H1 (cell line): ENCODE measurements around the gene TGM5. TPM values are rescaled to one million over a fixed set of nuclear protein-coding genes. Genes with fewer than 3 reads are reported as not detected.

Experiments used
- CTCF ChIA-PET: fragments of 300-600 bp; sonication (Branson Sonifier 250); formaldehyde crosslinking; loops from one replicate; lab custom pipeline; 2021; ENCODE audit not compliant: partially characterized antibody; lab: Charles Lee
- POLR2A ChIA-PET: fragments of 300-600 bp; sonication (Branson Sonifier 250); formaldehyde crosslinking; loops from one replicate; lab custom pipeline; 2021; ENCODE audit warnings: inconsistent platforms; ENCODE audit not compliant: partially characterized antibody; lab: Charles Lee
- DNase-seq, 2 experiments: peaks; one replicate each; pipeline versions ENCODE4 v3.0.0 to v3.0.0-alpha.2; 2010 to 2022; ENCODE audit warnings: low spot score in 2 of 2, low read depth in 1 of 2, mixed read lengths in 1 of 2
- FAIRE-seq: peaks from 2 replicates; lab custom pipeline; 2011; peaks lifted over from hg19 to GRCh38; lab: Jason Lieb, UNC
- H2AFZ ChIP-seq: 2 replicates; pipeline ENCODE4 v1.8.1; 2012; ENCODE audit warnings: low read length, inconsistent platforms
- H2AK5ac ChIP-seq: 2 replicates; pipeline ENCODE4 v1.6.1; 2013; ENCODE audit warnings: low read depth, low read length
- H2BK120ac ChIP-seq: replicated peaks from 2 replicates; pipeline ENCODE3; 2013; ENCODE audit warnings: low read depth, low read length, inconsistent platforms
- H2BK12ac ChIP-seq: 2 replicates; pipeline ENCODE4 v1.6.1; 2013; ENCODE audit warnings: low read depth, low read length
- H2BK15ac ChIP-seq: 2 replicates; pipeline ENCODE4 v1.6.1; 2013; ENCODE audit warnings: low read length
- H2BK20ac ChIP-seq: 2 replicates; pipeline ENCODE4 v1.6.1; 2013; ENCODE audit warnings: low read length
- H2BK5ac ChIP-seq: 2 replicates; pipeline ENCODE4 v1.6.1; 2013; ENCODE audit warnings: low read depth, low read length
- H3K14ac ChIP-seq: 2 replicates; pipeline ENCODE4 v1.6.1; 2013; ENCODE audit warnings: inconsistent platforms; ENCODE audit not compliant: insufficient read length
- H3K18ac ChIP-seq: 2 replicates; pipeline ENCODE4 v1.6.1; 2013; ENCODE audit warnings: low read length; ENCODE audit errors: extremely low read depth
- H3K23ac ChIP-seq: 2 replicates; pipeline ENCODE4 v1.6.1; 2013; ENCODE audit warnings: inconsistent platforms; ENCODE audit not compliant: insufficient read length
- H3K23me2 ChIP-seq: 2 replicates; pipeline ENCODE4 v1.6.1; 2013; ENCODE audit warnings: low read depth, low read length
- H3K27ac ChIP-seq: 2 replicates; pipeline ENCODE4 v1.6.1; 2011; ENCODE audit warnings: low read depth, low read length, inconsistent platforms
- H3K27me3 ChIP-seq, 4 experiments: replicated peaks in 1 of 4; 1 replicate in 1 of 4; 2 replicates in 3 of 4; pipeline versions ENCODE4 v1.6.1 to v1.8.1; 2011 to 2013; ENCODE audit warnings: low read length in 3 of 4, mild to moderate bottlenecking in 3 of 4, inconsistent platforms in 2 of 4, mixed read lengths in 2 of 4, moderate library complexity in 1 of 4; ENCODE audit not compliant: control insufficient read depth in 3 of 4, insufficient read depth in 3 of 4; ENCODE audit errors: extremely low read depth in 1 of 4
- H3K36me3 ChIP-seq, 4 experiments: 2 replicates each; pipeline versions ENCODE4 v1.6.1 to v1.8.1; 2011 to 2013; ENCODE audit warnings: mild to moderate bottlenecking in 4 of 4, low read length in 3 of 4, moderate library complexity in 2 of 4, control low read depth in 1 of 4, inconsistent platforms in 1 of 4; ENCODE audit not compliant: insufficient read depth in 4 of 4, control insufficient read depth in 2 of 4
- H3K4ac ChIP-seq: replicated peaks from 2 replicates; pipeline ENCODE3; 2013; ENCODE audit warnings: low read length, low read depth, mixed read lengths, inconsistent platforms; ENCODE audit not compliant: insufficient read length
- H3K4me1 ChIP-seq, 4 experiments: replicated peaks in 1 of 4; 1 replicate in 1 of 4; 2 replicates in 3 of 4; pipeline versions ENCODE4 v1.6.1 to v1.8.1; 2011 to 2013; ENCODE audit warnings: low read length in 3 of 4, inconsistent platforms in 2 of 4, mixed read lengths in 1 of 4; ENCODE audit not compliant: insufficient read depth in 4 of 4, control insufficient read depth in 3 of 4
- H3K4me2 ChIP-seq, 2 experiments: 2 replicates each; pipeline versions ENCODE4 v1.6.1 to v1.8.1; 2011 to 2013; ENCODE audit warnings: low read depth in 2 of 2, low read length in 2 of 2, control low read depth in 1 of 2, inconsistent platforms in 1 of 2, mild to moderate bottlenecking in 1 of 2; ENCODE audit not compliant: insufficient read depth in 1 of 2
- H3K4me3 ChIP-seq, 4 experiments: fragments of 200-600, 300-600 bp in 1 of 4; sonication (generic), shearing (Covaris generic), sonication (Bioruptor Twin) in 1 of 4; 2 replicates each; pipeline versions ENCODE4 v1.5.1 to v1.8.1; 2011 to 2016; ENCODE audit warnings: low read length in 4 of 4, low read depth in 3 of 4, control low read depth in 2 of 4, inconsistent platforms in 2 of 4, mild to moderate bottlenecking in 2 of 4, mixed read lengths in 1 of 4, moderate library complexity in 1 of 4; ENCODE audit not compliant: insufficient read depth in 2 of 4; ENCODE audit errors: extremely low read depth in 1 of 4
- H3K56ac ChIP-seq: replicated peaks from 2 replicates; pipeline ENCODE3; 2013; ENCODE audit warnings: low read depth, mild to moderate bottlenecking, mixed read lengths, low read length, inconsistent platforms; ENCODE audit not compliant: insufficient read length
- H3K79me1 ChIP-seq: 2 replicates; pipeline ENCODE4 v1.6.1; 2013; ENCODE audit warnings: low read depth, low read length, control low read depth
- H3K79me2 ChIP-seq, 2 experiments: 2 replicates each; pipeline versions ENCODE4 v1.6.1 to v1.8.1; 2012 to 2013; ENCODE audit warnings: low read length in 2 of 2, mild to moderate bottlenecking in 2 of 2, inconsistent platforms in 1 of 2; ENCODE audit not compliant: insufficient read depth in 2 of 2, control insufficient read depth in 1 of 2
- H3K9ac ChIP-seq, 4 experiments: replicated peaks in 1 of 4; 1 replicate in 1 of 4; 2 replicates in 3 of 4; pipeline versions ENCODE4 v1.6.1 to v1.8.1; 2011 to 2013; ENCODE audit warnings: low read depth in 3 of 4, low read length in 3 of 4, control low read depth in 2 of 4, mild to moderate bottlenecking in 2 of 4, moderate library complexity in 2 of 4, inconsistent platforms in 1 of 4; ENCODE audit errors: extremely low read depth in 1 of 4
- H3K9me3 ChIP-seq, 2 experiments: 2 replicates each; pipeline versions ENCODE4 v1.6.1 to v1.8.1; 2012 to 2013; ENCODE audit warnings: mild to moderate bottlenecking in 2 of 2, moderate library complexity in 2 of 2, control low read depth in 1 of 2, inconsistent platforms in 1 of 2, low read depth in 1 of 2, low read length in 1 of 2, mixed read lengths in 1 of 2; ENCODE audit not compliant: insufficient read depth in 2 of 2
- H4K20me1 ChIP-seq, 2 experiments: replicated peaks in 1 of 2; 2 replicates each; pipeline versions ENCODE3 to v1.8.1; 2011 to 2013; ENCODE audit warnings: inconsistent platforms in 2 of 2, low read length in 2 of 2, mild to moderate bottlenecking in 1 of 2; ENCODE audit not compliant: insufficient read depth in 2 of 2, control insufficient read depth in 1 of 2
- H4K5ac ChIP-seq: 2 replicates; pipeline ENCODE4 v1.6.1; 2013; ENCODE audit warnings: low read length, low read depth, mixed read lengths, inconsistent platforms; ENCODE audit not compliant: insufficient read length
- H4K8ac ChIP-seq: 2 replicates; pipeline ENCODE4 v1.8.0; 2013; ENCODE audit warnings: mild to moderate bottlenecking, moderate library complexity, low read length, inconsistent platforms; ENCODE audit not compliant: insufficient read depth; ENCODE audit errors: extremely low read depth
- H4K91ac ChIP-seq: replicated peaks from 2 replicates; pipeline ENCODE3; 2013; ENCODE audit warnings: low read length, mixed read lengths, inconsistent platforms; ENCODE audit not compliant: insufficient read length
- SP2 ChIP-seq: IDR thresholded peaks from 2 replicates; pipeline ENCODE4 v1.6.1; 2012; ENCODE audit warnings: mild to moderate bottlenecking, low read length, inconsistent platforms
- TBP ChIP-seq: IDR thresholded peaks from 2 replicates; pipeline ENCODE4 v1.6.1; 2011; ENCODE audit warnings: low read depth, low read length, improper control_type of control experiment
- YY1 ChIP-seq: IDR thresholded peaks from 2 replicates; pipeline ENCODE4 v1.6.1; 2011; ENCODE audit warnings: low read depth, mild to moderate bottlenecking, low read length
- WGBS, 2 experiments: shearing (Covaris generic) in 1 of 2; methylation state at CpG; one replicate each; pipeline versions ENCODE4 v1.1.6 to v1.1.7; 2013 to 2015; ENCODE audit warnings: low lambda C conversion rate in 2 of 2, mixed read lengths in 2 of 2, inconsistent platforms in 1 of 2, low coverage in 1 of 2, missing lambda C conversion rate in 1 of 2; ENCODE audit not compliant: insufficient replicate concordance in 2 of 2, insufficient coverage in 1 of 2, insufficient read length in 1 of 2; ENCODE audit errors: extremely low coverage in 1 of 2, missing lambda C conversion rate in 1 of 2; 5-methylcytosine and 5-hydroxymethylcytosine counted together
- polyA plus RNA-seq, 7 experiments: library from polyadenylated mRNA; depleted of rRNA in 3 of 7; stranded (reverse) in 5 of 7; unstranded in 2 of 7; fragments of >200 nt in 5 of 7; fragments of 200-250 nt in 2 of 7; gene quantifications; 1 replicate in 5 of 7; 2 replicates in 1 of 7; 4 replicates in 1 of 7; pipeline versions ENCODE4 v1.2.1 to v1.2.3, GENCODE V29; 2011 to 2013; ENCODE audit warnings: missing spikeins in 2 of 7, mixed read lengths in 2 of 7
- total RNA-seq: library from RNA; stranded (reverse); fragmentation: NEBNext Ultra II Directional; extraction: Animal tissue kit (Norgen Biotek cat#: 25700); gene quantifications from 2 replicates; pipeline ENCODE4 v1.2.1, GENCODE V29; 2021

The TGM5 gene
- total and polyA plus RNA-seq, 2 of the 8 experiments (the other 6 are each of a cell fraction or from before 2014, with no cell fraction given) = not detected

- no peak for DNase-seq
- no peak overlapping the region for H3K27ac ChIP-seq
- H4K8ac ChIP-seq = no peak overlapping the region
- no peak overlapping the region for H2AK5ac ChIP-seq
- no peaks in the 10 kb centered on the region for H4K20me1 ChIP-seq
- H2BK20ac ChIP-seq = no peak overlapping the region
- H3K27me3 ChIP-seq = no peaks in the 10 kb centered on the region
- TF ChIP-seq TBP = no peak
- no peak for TF ChIP-seq SP2
- TF ChIP-seq YY1 = no peak
- TF ChIP-seq, all 59 proteins: peak for 0
- H3K9ac ChIP-seq = no peak overlapping the region
- H3K4me2 ChIP-seq = no peak overlapping the region
- H3K36me3 ChIP-seq = no peaks in the 10 kb centered on the region
- ChIA-PET POLR2A (interaction anchor here (1.4 kb wide), 1 partner anchor 30 kb away, joined by 3 read pairs; no protein-coding TSS in a partner anchor), CTCF (interaction anchor here (0.5 to 7.3 kb wide), 46 partner anchors 10 to 1883 kb away, joined by 3 to 178 read pairs (median 6); partner anchors contain the start of genes CCNDBP1, EPB42, TGM5 and TGM7)
- no peak overlapping the region for H3K23ac ChIP-seq
- no peaks in the 10 kb centered on the region for H3K4me1 ChIP-seq
- WGBS, 2 experiments = 62% methylated on average over 7 of the region's 7 CpGs; no CpG with 5 or more reads in 1 of the 2 experiments
- no peak overlapping the region for H2BK120ac ChIP-seq
- H3K18ac ChIP-seq = no peak overlapping the region
- no peaks in the 10 kb centered on the region for H3K79me2 ChIP-seq
- H2BK12ac ChIP-seq = no peak overlapping the region
- H2AFZ ChIP-seq = no peak overlapping the region
- H3K9me3 ChIP-seq = no peaks in the 10 kb centered on the region
- no peaks in the 10 kb centered on the region for H3K79me1 ChIP-seq
- FAIRE-seq = no peak
- no peak overlapping the region for H2BK15ac ChIP-seq
- H3K4ac ChIP-seq = no peak overlapping the region
- H4K5ac ChIP-seq = no peak overlapping the region
- H3K56ac ChIP-seq = no peak overlapping the region
- H3K4me3 ChIP-seq = no peak overlapping the region
- 0 out of 2 replicates have a peak, but pooled peaks cover 1% of the 10 kb centered on the region for H3K23me2 ChIP-seq
- H3K14ac ChIP-seq = no peak overlapping the region
- no peak overlapping the region for H2BK5ac ChIP-seq
- H4K91ac ChIP-seq = no peak overlapping the region
Observed at GRCh38 chr15:43286074-43286473, 19.3 kb upstream of the TGM5 start.
